ENCODE measurements around the gene TSPAN1.
"Not testable (repeated sequence)": the region's sequence is repeated elsewhere in the genome, so short reads cannot be mapped to it uniquely, and the experiment has no call there.

The TSPAN1 gene

GRCh38 chr1:46219551-46220520 is 44.9 kb downstream of the TSPAN1 start:
- Histone ChIP-seq H3K23ac (ENCODE audit: low read length) (peak overlapping the region; percentile 24), H3K36me3 (ENCODE audit: control insufficient read depth, insufficient read depth, low read length) (no peaks in the 10 kb centered on the region), H3K27ac (ENCODE audit: low read depth, low read length) (no peak overlapping the region)

GRCh38 chr1:46220808-46221207 is 45.9 kb downstream of the TSPAN1 start:
- Histone ChIP-seq H4K5ac (ENCODE audit: low read length) (no peak overlapping the region), H3K27me3 (ENCODE audit: insufficient read depth, low read length, poor library complexity) (no peaks in the 10 kb centered on the region), H3K4me1 (ENCODE audit: control insufficient read depth, low read depth, low read length) (peaks cover 7% of the 10 kb centered on the region), H3K4ac (ENCODE audit: low read depth, low read length) (no peak overlapping the region), H3K27ac (ENCODE audit: low read depth, low read length) (no peak overlapping the region), H4K8ac (ENCODE audit: low read depth, low read length) (no peak overlapping the region), H2BK120ac (ENCODE audit: low read depth, low read length) (no peak overlapping the region), H3K79me1 (ENCODE audit: low read length) (no peaks in the 10 kb centered on the region), H3K79me2 (ENCODE audit: control insufficient read depth, insufficient read depth, low read length) (no peaks in the 10 kb centered on the region), H2AK5ac (ENCODE audit: low read length) (no peak overlapping the region), H3K9ac (ENCODE audit: low read length) (no peak overlapping the region), H3K4me2 (ENCODE audit: low read length) (no peak overlapping the region), H2BK5ac (ENCODE audit: low read length) (no peak overlapping the region), H3K18ac (ENCODE audit: low read length) (no peak overlapping the region), H3K4me3 (ENCODE audit: low read length) (no peak overlapping the region), H3K56ac (ENCODE audit: low read length) (no peak overlapping the region), H3K36me3 (ENCODE audit: control insufficient read depth, insufficient read depth, low read length) (no peaks in the 10 kb centered on the region), H2BK15ac (replicated peaks; ENCODE audit: low read depth) (no peak overlapping the region), H3K23ac (ENCODE audit: low read length) (no peak overlapping the region)
- peak; percentile 59 for DNase-seq
- no CpG with 5 or more reads among the region's 3 CpGs for WGBS (ENCODE audit: extremely low coverage, insufficient coverage, low lambda C conversion rate)

More at GRCh38 chr1:46219551-46220520, 44.9 kb downstream of the TSPAN1 start:
- no peak overlapping the region for H3K4ac ChIP-seq (ENCODE audit: low read depth, low read length)
- no peak overlapping the region for H4K5ac ChIP-seq (ENCODE audit: low read length)
- H2BK15ac ChIP-seq (replicated peaks; ENCODE audit: low read depth), result no peak overlapping the region
- H3K79me2 ChIP-seq (ENCODE audit: control insufficient read depth, insufficient read depth, low read length), result no peaks in the 10 kb centered on the region
- no peaks in the 10 kb centered on the region for H3K27me3 ChIP-seq (ENCODE audit: insufficient read depth, low read length, poor library complexity)
- no peak overlapping the region for H3K4me3 ChIP-seq (ENCODE audit: low read length)
- no peak overlapping the region for H3K9ac ChIP-seq (ENCODE audit: low read length)
- no peak overlapping the region for H2AK5ac ChIP-seq (ENCODE audit: low read length)
- H3K4me1 ChIP-seq (ENCODE audit: control insufficient read depth, low read depth, low read length), result peaks cover 7% of the 10 kb centered on the region
- no peak overlapping the region for H3K4me2 ChIP-seq (ENCODE audit: low read length)
- H4K8ac ChIP-seq (ENCODE audit: low read depth, low read length), result no peak overlapping the region
- no CpG with 5 or more reads among the region's 18 CpGs for WGBS (ENCODE audit: extremely low coverage, insufficient coverage, low lambda C conversion rate)
- no peak overlapping the region for H2BK120ac ChIP-seq (ENCODE audit: low read depth, low read length)
- no peak overlapping the region for H3K56ac ChIP-seq (ENCODE audit: low read length)
- DNase-seq, result no peak
- H3K79me1 ChIP-seq (ENCODE audit: low read length), result no peaks in the 10 kb centered on the region
- no peak overlapping the region for H2BK5ac ChIP-seq (ENCODE audit: low read length)
- no peak overlapping the region for H3K18ac ChIP-seq (ENCODE audit: low read length)

DNA sequence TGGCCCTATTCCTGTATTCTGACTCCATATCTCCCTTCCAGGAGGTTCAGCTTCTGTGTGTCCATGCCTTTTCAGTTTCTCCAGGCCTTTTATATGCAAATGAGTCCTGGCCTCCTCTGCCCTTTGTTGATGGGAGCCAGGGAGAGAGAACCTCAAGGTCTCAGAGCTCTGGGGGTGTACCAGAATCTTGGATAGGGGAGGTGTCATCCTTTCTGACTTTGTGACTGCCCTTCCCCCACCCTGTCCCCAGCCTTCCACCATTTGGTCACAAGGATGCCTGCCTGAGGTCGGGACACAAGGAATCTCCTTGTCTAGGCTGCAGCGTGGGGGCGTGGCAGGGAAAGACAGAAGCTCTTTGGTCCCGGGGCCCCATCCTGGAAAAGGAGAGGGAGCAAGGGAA is 46.9 kb downstream of the TSPAN1 start:
- H4K5ac ChIP-seq (ENCODE audit: low read length), result no peak overlapping the region
- H3K79me1 ChIP-seq (ENCODE audit: low read length), result no peaks in the 10 kb centered on the region
- no peak overlapping the region for H3K27ac ChIP-seq (ENCODE audit: low read depth, low read length)
- H3K4me3 ChIP-seq (ENCODE audit: low read length), result no peak overlapping the region
- WGBS (ENCODE audit: extremely low coverage, insufficient coverage, low lambda C conversion rate), result no CpG with 5 or more reads among the region's 4 CpGs
- peak overlapping the region; percentile 70 for H3K56ac ChIP-seq (ENCODE audit: low read length)
- H3K36me3 ChIP-seq (ENCODE audit: control insufficient read depth, insufficient read depth, low read length), result no peaks in the 10 kb centered on the region
- no peaks in the 10 kb centered on the region for H3K27me3 ChIP-seq (ENCODE audit: insufficient read depth, low read length, poor library complexity)
- H3K18ac ChIP-seq (ENCODE audit: low read length), result no peak overlapping the region
- H3K9ac ChIP-seq (ENCODE audit: low read length), result peak overlapping the region; percentile 4
- H4K8ac ChIP-seq (ENCODE audit: low read depth, low read length), result no peak overlapping the region
- no peak overlapping the region for H3K4me2 ChIP-seq (ENCODE audit: low read length)
- H3K23ac ChIP-seq (ENCODE audit: low read length), result no peak overlapping the region
- H3K4me1 ChIP-seq (ENCODE audit: control insufficient read depth, low read depth, low read length), result peaks cover 7% of the 10 kb centered on the region
- no peaks in the 10 kb centered on the region for H3K79me2 ChIP-seq (ENCODE audit: control insufficient read depth, insufficient read depth, low read length)
- no peak overlapping the region for H2AK5ac ChIP-seq (ENCODE audit: low read length)
- H3K4ac ChIP-seq (ENCODE audit: low read depth, low read length), result no peak overlapping the region
- peak; percentile 86 for DNase-seq
- no peak overlapping the region for H2BK120ac ChIP-seq (ENCODE audit: low read depth, low read length)
- H2BK5ac ChIP-seq (ENCODE audit: low read length), result no peak overlapping the region
- no peak overlapping the region for H2BK15ac ChIP-seq (replicated peaks; ENCODE audit: low read depth)

DNA sequence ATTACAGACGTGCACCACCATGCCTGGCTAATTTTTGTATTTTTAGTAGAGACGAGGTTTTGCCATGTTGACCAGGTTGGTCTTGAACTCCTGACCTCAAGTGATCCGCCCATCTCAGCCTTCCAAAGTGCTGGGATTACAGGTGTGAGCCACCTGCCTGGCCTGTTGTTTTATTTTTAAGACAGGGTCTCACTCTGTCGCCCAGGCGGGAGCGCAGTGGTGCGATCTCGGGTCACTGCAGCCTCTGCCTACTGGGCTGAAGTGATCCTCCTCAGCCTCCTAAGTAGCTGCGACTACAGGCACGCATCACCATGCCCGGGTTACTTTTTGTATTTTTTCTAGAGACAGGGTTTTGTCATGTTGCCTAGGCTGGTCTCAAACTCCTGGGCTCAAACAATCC is 48.2 kb downstream of the TSPAN1 start:
- not testable (repeated sequence) for H4K5ac ChIP-seq (ENCODE audit: low read length); H3K4me3 ChIP-seq (ENCODE audit: low read length); H2BK15ac ChIP-seq (replicated peaks; ENCODE audit: low read depth); H3K18ac ChIP-seq (ENCODE audit: low read length); H2BK120ac ChIP-seq (ENCODE audit: low read depth, low read length); H2BK5ac ChIP-seq (ENCODE audit: low read length); H3K4ac ChIP-seq (ENCODE audit: low read depth, low read length); H2AK5ac ChIP-seq (ENCODE audit: low read length); H3K79me1 ChIP-seq (ENCODE audit: low read length); H3K27me3 ChIP-seq (ENCODE audit: insufficient read depth, low read length, poor library complexity); H3K4me1 ChIP-seq (ENCODE audit: control insufficient read depth, low read depth, low read length); H4K8ac ChIP-seq (ENCODE audit: low read depth, low read length); H3K23ac ChIP-seq (ENCODE audit: low read length); H3K79me2 ChIP-seq (ENCODE audit: control insufficient read depth, insufficient read depth, low read length); H3K36me3 ChIP-seq (ENCODE audit: control insufficient read depth, insufficient read depth, low read length); DNase-seq; H3K4me2 ChIP-seq (ENCODE audit: low read length); H3K56ac ChIP-seq (ENCODE audit: low read length); H3K9ac ChIP-seq (ENCODE audit: low read length); H3K27ac ChIP-seq (ENCODE audit: low read depth, low read length)
- no CpG with 5 or more reads among the region's 11 CpGs for WGBS (ENCODE audit: extremely low coverage, insufficient coverage, low lambda C conversion rate)

- Histone ChIP-seq H3K9ac (ENCODE audit: low read length) (peak overlapping the region; percentile 31), H4K8ac (ENCODE audit: low read depth, low read length) (no peak overlapping the region), H3K79me1 (ENCODE audit: low read length) (no peaks in the 10 kb centered on the region), H3K4me1 (ENCODE audit: control insufficient read depth, low read depth, low read length) (peaks cover 7% of the 10 kb centered on the region), H2BK15ac (replicated peaks; ENCODE audit: low read depth) (no peak overlapping the region), H3K27me3 (ENCODE audit: insufficient read depth, low read length, poor library complexity) (no peaks in the 10 kb centered on the region), H3K4ac (ENCODE audit: low read depth, low read length) (no peak overlapping the region), H3K4me2 (ENCODE audit: low read length) (no peak overlapping the region), H3K23ac (ENCODE audit: low read length) (no peak overlapping the region), H3K27ac (ENCODE audit: low read depth, low read length) (no peak overlapping the region), H3K36me3 (ENCODE audit: control insufficient read depth, insufficient read depth, low read length) (no peaks in the 10 kb centered on the region), H3K18ac (ENCODE audit: low read length) (no peak overlapping the region), H4K5ac (ENCODE audit: low read length) (no peak overlapping the region), H2AK5ac (ENCODE audit: low read length) (no peak overlapping the region), H3K79me2 (ENCODE audit: control insufficient read depth, insufficient read depth, low read length) (no peaks in the 10 kb centered on the region), H3K56ac (ENCODE audit: low read length) (peak overlapping the region; percentile 50), H2BK5ac (ENCODE audit: low read length) (no peak overlapping the region), H3K4me3 (ENCODE audit: low read length) (no peak overlapping the region), H2BK120ac (ENCODE audit: low read depth, low read length) (no peak overlapping the region)
- no CpG with 5 or more reads among the region's 6 CpGs for WGBS (ENCODE audit: extremely low coverage, insufficient coverage, low lambda C conversion rate)
- peak; percentile 92 for DNase-seq
Observed at GRCh38 chr1:46223472-46223943, 48.6 kb downstream of the TSPAN1 start.
